Right hindlimb (tissue), 1 donor: Measurements from ENCODE around the gene MLN.
A peak's percentile ranks its signal among the peaks of the same experiment; 100 is the strongest.

Source experiments
- DNase-seq: peaks from one replicate; pipeline ENCODE4 v3.0.0-alpha.2; 2018

The MLN gene

DNA sequence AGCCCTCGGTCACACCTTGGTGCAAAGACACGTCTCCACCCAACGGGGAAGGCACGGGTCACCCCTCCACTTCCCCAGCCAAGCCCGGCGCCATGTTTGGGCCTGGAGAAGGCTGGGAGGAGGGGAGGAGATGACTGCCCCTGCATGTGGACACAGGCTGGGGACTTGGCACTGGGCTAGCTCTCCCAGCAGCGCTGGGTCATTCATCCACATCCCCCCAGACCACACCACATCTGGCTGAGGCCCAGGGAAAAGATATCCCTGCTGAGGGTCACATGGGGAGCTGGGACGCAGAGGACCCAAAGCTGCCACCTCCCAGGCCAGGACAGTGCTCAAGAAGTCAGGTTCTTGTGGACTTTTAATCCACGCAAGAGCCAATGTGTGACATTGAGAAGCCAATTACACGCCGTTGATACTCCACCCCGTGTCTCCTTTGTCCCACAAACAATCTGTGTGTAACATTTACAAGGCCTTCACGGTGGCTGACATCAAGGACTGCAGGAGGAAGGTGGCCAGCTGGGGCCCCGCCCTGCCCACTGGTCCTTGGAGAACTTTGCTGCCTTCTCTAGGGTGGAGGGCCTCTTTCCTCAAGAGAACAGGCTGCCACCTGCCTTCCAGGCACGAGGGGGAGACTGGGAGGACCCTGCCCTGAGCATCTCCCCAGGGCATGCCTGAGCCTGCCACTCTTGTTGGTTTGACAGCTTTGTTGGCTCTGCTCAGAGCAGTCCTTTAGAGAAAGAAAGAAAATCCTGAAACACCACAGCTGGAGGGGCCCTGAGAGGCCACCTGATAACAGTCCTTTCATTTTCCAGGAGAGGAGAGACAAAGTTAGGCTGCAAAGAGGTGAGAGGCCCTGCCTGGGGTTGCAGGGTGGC lies 51.8 kb downstream of the MLN start:
- no peak for DNase-seq

DNA sequence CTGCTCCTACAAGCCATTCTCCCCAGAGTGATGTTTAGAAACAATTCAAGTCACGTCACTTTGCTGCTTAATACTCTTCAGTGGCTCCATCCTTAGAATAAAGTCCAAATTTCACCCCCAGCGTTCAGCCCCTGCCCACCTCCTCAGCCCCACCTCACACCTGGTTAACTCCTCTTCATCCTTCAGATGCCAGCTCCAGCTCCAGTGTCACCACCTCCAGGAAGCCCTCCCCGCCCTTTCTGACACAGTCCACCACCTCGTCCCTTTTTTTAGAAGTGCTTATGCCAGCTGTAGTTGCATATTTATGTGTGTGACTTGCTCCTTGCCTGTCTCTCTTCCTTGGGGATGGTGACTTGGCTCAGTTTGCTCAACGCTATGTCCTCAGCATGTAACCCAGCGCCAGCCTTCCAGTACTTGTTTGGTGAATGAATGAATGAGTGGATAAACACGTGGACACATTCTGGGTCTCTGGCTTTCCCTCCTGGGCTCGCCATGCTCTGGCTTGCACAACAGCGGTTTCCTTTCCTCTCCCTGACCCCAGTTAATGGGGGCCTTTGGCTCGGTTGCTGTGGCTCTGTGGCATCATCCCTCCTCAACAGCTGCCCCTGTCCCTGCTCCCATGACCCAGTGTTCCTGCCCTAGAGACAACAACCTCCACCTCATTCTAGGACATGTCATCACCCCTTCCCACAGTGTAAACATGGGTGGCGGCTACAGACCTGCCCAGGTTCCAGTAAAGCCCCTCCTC lies 53.4 kb downstream of the MLN start:
- no peak for DNase-seq

GRCh38 chr6:33749401-33749800 lies 54.4 kb downstream of the MLN start:
- no peak for DNase-seq

DNA sequence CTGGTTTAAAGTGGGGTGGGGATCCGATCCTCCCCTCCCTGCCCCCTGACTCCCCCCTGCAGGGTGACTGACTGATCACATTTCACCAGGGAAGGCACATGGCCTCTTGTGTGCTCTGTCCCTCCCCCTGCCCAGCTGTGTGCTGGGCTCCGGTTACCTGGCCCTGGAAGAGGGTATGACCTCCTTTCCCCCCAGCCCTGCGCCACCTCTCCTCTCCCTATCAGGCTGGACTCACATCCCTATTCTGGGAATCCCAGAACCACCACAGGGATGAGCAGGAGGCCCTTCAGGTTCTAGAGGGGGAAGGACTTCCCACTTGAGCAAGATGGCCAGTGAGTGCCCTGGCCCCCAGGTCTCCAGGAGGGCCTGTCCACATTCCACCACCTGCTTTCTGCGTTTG lies 55.0 kb downstream of the MLN start:
- no peak for DNase-seq

GRCh38 chr6:33747823-33748222 lies 56.0 kb downstream of the MLN start:
- no peak for DNase-seq

- peak; percentile 67 for DNase-seq
Observed at GRCh38 chr6:33746651-33747100, 57.1 kb downstream of the MLN start, which contains the start of gene IP6K3. TSS of gene IP6K3 (minus strand) at chr6:33746905. CDS start at chr6:33735476, 11,429 bp downstream.

DNA sequence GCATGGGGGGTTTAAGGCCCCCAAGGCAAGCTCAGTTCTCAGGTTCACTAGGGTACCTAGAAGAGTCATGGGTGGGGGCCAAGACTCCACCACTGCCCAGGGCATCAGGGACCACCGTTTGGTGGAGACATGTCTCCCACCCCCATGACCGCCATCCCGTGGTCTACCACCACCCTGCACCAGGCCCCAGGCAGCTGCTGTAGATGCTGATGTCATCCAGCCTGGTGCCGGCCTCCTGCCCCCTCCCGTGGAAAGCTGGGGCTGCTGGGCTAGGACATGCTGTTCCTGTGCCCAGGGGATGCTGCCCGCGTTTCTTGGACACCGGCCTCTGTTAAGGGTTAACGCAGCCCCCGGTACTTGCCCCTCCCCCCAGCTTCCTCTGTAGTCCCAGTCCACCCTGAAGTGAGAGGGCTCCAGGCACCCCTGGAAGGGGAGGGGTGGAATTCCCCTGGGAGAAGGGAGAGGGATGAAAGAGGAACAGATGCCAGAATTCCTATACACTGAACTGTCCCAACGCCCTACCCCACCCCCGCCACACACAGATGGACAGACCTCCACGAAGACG lies 57.7 kb downstream of the MLN start:
- DNase-seq, result peak; percentile 68

DNA sequence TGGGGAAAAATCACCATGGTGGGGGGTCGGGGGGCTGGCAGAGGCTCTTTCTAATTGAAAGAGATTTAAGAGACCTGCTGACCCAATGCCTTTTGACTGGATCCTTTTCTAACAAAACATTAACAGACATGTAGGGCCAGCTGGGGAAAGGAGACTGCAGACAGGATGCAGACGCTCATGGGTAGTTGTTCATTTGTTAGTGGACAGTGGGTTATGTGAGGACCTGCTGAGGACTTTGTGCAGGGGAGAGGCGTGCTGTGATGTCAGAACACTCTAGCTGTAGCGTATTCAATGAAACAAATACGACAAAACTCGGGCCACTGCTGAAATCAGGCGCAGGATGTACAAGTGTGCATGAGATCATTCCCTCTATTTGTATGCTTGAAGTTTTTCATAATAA lies 58.3 kb downstream of the MLN start:
- no peak for DNase-seq

DNA sequence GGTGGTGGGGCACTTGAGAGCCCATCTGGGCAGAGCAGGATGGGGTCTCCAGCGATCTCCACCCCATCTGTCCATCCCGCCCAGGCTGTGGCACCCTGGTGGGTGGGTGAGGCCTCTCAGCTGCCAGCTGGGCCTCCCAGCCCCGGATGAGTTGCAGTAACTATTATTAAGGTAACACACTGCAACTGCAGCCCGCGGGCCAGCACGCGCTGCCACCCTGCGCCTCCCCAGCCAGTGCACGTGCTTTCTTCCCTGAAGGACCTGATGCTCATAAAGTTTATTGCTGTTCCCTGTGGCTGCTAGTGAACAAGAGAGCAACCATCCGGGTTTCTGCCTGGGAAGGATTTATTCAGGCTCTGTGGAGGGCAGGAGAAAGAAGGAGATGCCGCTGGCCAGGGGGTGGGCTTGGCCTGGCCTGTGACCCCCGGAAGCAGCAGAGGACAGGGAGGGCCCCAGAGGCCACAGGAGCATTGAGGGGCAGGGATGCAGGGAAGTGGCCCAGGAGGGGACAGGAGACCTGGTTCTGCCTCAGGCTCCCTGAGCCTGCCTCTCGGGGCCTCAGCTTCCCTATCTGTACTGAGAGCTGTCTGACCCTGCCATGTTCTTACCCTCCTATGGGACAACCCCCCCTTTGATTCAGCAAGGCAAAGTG lies 58.8 kb downstream of the MLN start:
- no peak for DNase-seq
